ENCODE data around the gene PSMD6. TPM values are rescaled to one million over a fixed set of nuclear protein-coding genes. Genes with fewer than 3 reads are reported as not detected.

Gene PSMD6
- total RNA-seq, 2 donors from 2014 or later = 91.3 to 97.3 TPM

- Mint-ChIP-seq H3K27ac (peak overlapping the region; percentile 77), H3K27me3 (no peaks in the 10 kb centered on the region), H3K36me3 (ENCODE audit: low read depth) (peaks cover 13% of the 10 kb centered on the region), H3K4me1 (peaks cover 31% of the 10 kb centered on the region), H3K4me3 (no peak overlapping the region)
- peak; percentile 22 to 51 (median 31) for DNase-seq
- ATAC-seq = peak; percentile 86
- no peaks in the 10 kb centered on the region for H3K9me3 ChIP-seq (ENCODE audit: control insufficient read depth, low read length, poor library complexity, severe bottlenecking)
These were observed 29.6 kb downstream of the PSMD6 start for GRCh38 chr3:63993653-63994079.

GRCh38 chr3:63992516-63993209, 30.6 kb downstream of the PSMD6 start:
- no peaks in the 10 kb centered on the region for H3K27me3 Mint-ChIP-seq
- DNase-seq = no peak
- H3K4me3 Mint-ChIP-seq = no peak overlapping the region
- ATAC-seq = no peak
- H3K27ac Mint-ChIP-seq = peak overlapping the region; percentile 81
- H3K4me1 Mint-ChIP-seq = peaks cover 35% of the 10 kb centered on the region
- H3K36me3 Mint-ChIP-seq (ENCODE audit: low read depth) = peaks cover 13% of the 10 kb centered on the region
- H3K9me3 ChIP-seq (ENCODE audit: control insufficient read depth, low read length, poor library complexity, severe bottlenecking) = no peaks in the 10 kb centered on the region

- Mint-ChIP-seq H3K4me3 (peak overlapping the region; percentile 25), H3K36me3 (ENCODE audit: low read depth) (peaks cover 13% of the 10 kb centered on the region), H3K4me1 (peaks cover 32% of the 10 kb centered on the region)
These were observed 31.6 kb downstream of the PSMD6 start for GRCh38 chr3:63991666-63992065.

GRCh38 chr3:63990733-63991132, 32.6 kb downstream of the PSMD6 start:
- no peak for ATAC-seq
- peaks cover 35% of the 10 kb centered on the region for H3K4me1 Mint-ChIP-seq
- peak overlapping the region; percentile 81 for H3K27ac Mint-ChIP-seq
- H3K4me3 Mint-ChIP-seq = no peak overlapping the region
- no peak for DNase-seq
- H3K36me3 Mint-ChIP-seq (ENCODE audit: low read depth) = peaks cover 9% of the 10 kb centered on the region
- no peaks in the 10 kb centered on the region for H3K27me3 Mint-ChIP-seq
- no peaks in the 10 kb centered on the region for H3K9me3 ChIP-seq (ENCODE audit: control insufficient read depth, low read length, poor library complexity, severe bottlenecking)

More at GRCh38 chr3:63991666-63992065, 31.6 kb downstream of the PSMD6 start:
- Mint-ChIP-seq H3K27ac (peak overlapping the region; percentile 81), H3K27me3 (no peaks in the 10 kb centered on the region)
- no peaks in the 10 kb centered on the region for H3K9me3 ChIP-seq (ENCODE audit: control insufficient read depth, low read length, poor library complexity, severe bottlenecking)
- ATAC-seq (no peak), DNase-seq (no peak)

GRCh38 chr3:63990204-63990603, 33.1 kb downstream of the PSMD6 start:
- no peak for ATAC-seq
- peaks cover 37% of the 10 kb centered on the region for H3K4me1 Mint-ChIP-seq
- no peak for DNase-seq
- peaks cover 9% of the 10 kb centered on the region for H3K36me3 Mint-ChIP-seq (ENCODE audit: low read depth)
- H3K4me3 Mint-ChIP-seq = no peak overlapping the region
- no peaks in the 10 kb centered on the region for H3K27me3 Mint-ChIP-seq
- H3K9me3 ChIP-seq (ENCODE audit: control insufficient read depth, low read length, poor library complexity, severe bottlenecking) = no peaks in the 10 kb centered on the region
- peak overlapping the region; percentile 81 for H3K27ac Mint-ChIP-seq

DNA sequence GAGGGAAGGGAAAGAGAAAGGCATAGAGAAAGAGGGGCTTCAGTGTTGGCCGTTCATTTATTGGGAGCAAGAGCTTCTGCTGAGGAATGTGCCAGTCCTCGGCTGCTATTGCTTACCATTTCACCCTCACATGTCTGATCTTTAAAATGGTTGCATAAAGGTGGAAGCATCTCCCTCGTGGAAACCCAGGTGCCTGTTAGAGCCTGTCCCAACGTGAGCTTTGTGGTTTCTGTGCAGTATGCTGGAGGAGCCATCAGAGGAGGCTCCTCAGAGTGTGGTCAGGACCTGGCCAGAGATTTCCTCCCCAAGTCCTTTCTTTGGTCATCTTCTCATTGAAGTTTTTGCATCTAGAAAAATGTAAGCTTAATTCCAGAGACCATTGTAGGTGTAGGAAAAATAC, 34.4 kb downstream of the PSMD6 start:
- peaks cover 39% of the 10 kb centered on the region for H3K4me1 Mint-ChIP-seq
- no peak for ATAC-seq
- no peak overlapping the region for H3K4me3 Mint-ChIP-seq
- peaks cover 14% of the 10 kb centered on the region for H3K36me3 Mint-ChIP-seq (ENCODE audit: low read depth)
- no peaks in the 10 kb centered on the region for H3K27me3 Mint-ChIP-seq
- DNase-seq = no peak
- H3K9me3 ChIP-seq (ENCODE audit: control insufficient read depth, low read length, poor library complexity, severe bottlenecking) = no peaks in the 10 kb centered on the region
- H3K27ac Mint-ChIP-seq = peak overlapping the region; percentile 14

- DNase-seq (no peak), ATAC-seq (no peak)
- H3K27me3 Mint-ChIP-seq = no peaks in the 10 kb centered on the region
- H3K27ac Mint-ChIP-seq = peak overlapping the region; percentile 73
- H3K9me3 ChIP-seq (ENCODE audit: control insufficient read depth, low read length, poor library complexity, severe bottlenecking) = no peaks in the 10 kb centered on the region
- H3K4me3 Mint-ChIP-seq = no peak overlapping the region
- H3K36me3 Mint-ChIP-seq (ENCODE audit: low read depth) = peaks cover 17% of the 10 kb centered on the region
- peaks cover 43% of the 10 kb centered on the region for H3K4me1 Mint-ChIP-seq
These were observed 36.5 kb downstream of the PSMD6 start for GRCh38 chr3:63986831-63987230.

- DNase-seq = no peak
- Mint-ChIP-seq H3K4me1 (peaks cover 42% of the 10 kb centered on the region), H3K4me3 (no peak overlapping the region), H3K27me3 (no peaks in the 10 kb centered on the region), H3K27ac (peak overlapping the region; percentile 91), H3K36me3 (ENCODE audit: low read depth) (peaks cover 15% of the 10 kb centered on the region)
- H3K9me3 ChIP-seq (ENCODE audit: control insufficient read depth, low read length, poor library complexity, severe bottlenecking) = no peaks in the 10 kb centered on the region
- no peak for ATAC-seq
These were observed 37.1 kb downstream of the PSMD6 start for GRCh38 chr3:63986146-63986545.

- Mint-ChIP-seq H3K36me3 (ENCODE audit: low read depth) (peaks cover 15% of the 10 kb centered on the region), H3K4me3 (no peak overlapping the region), H3K4me1 (peaks cover 53% of the 10 kb centered on the region), H3K27ac (peak overlapping the region; percentile 91), H3K27me3 (no peaks in the 10 kb centered on the region)
- H3K9me3 ChIP-seq (ENCODE audit: control insufficient read depth, low read length, poor library complexity, severe bottlenecking) = no peaks in the 10 kb centered on the region
- no peak for ATAC-seq
- DNase-seq = no peak
These were observed 38.9 kb downstream of the PSMD6 start for GRCh38 chr3:63984391-63984790.

GRCh38 chr3:63981980-63982379, 41.3 kb downstream of the PSMD6 start:
- Mint-ChIP-seq H3K27ac (peak overlapping the region; percentile 91), H3K27me3 (no peaks in the 10 kb centered on the region), H3K4me1 (peaks cover 64% of the 10 kb centered on the region), H3K36me3 (ENCODE audit: low read depth) (peaks cover 15% of the 10 kb centered on the region), H3K4me3 (no peak overlapping the region)
- no peaks in the 10 kb centered on the region for H3K9me3 ChIP-seq (ENCODE audit: control insufficient read depth, low read length, poor library complexity, severe bottlenecking)
- ATAC-seq = no peak
- DNase-seq = no peak

- peak; percentile 8 for ATAC-seq
- peaks cover 14% of the 10 kb centered on the region for H3K36me3 Mint-ChIP-seq (ENCODE audit: low read depth)
- peaks cover 71% of the 10 kb centered on the region for H3K4me1 Mint-ChIP-seq
- DNase-seq = no peak
- H3K4me3 Mint-ChIP-seq = peak overlapping the region; percentile 95
- no peaks in the 10 kb centered on the region for H3K9me3 ChIP-seq (ENCODE audit: control insufficient read depth, low read length, poor library complexity, severe bottlenecking)
- peak overlapping the region; percentile 94 for H3K27ac Mint-ChIP-seq
- H3K27me3 Mint-ChIP-seq = no peaks in the 10 kb centered on the region
These were observed 42.3 kb downstream of the PSMD6 start for GRCh38 chr3:63980830-63981498.

- Mint-ChIP-seq H3K27me3 (no peaks in the 10 kb centered on the region), H3K36me3 (ENCODE audit: low read depth) (peaks cover 8% of the 10 kb centered on the region), H3K4me3 (peak overlapping the region; percentile 95), H3K4me1 (peaks cover 66% of the 10 kb centered on the region), H3K27ac (peak overlapping the region; percentile 94)
- ATAC-seq (no peak), DNase-seq (no peak)
- no peaks in the 10 kb centered on the region for H3K9me3 ChIP-seq (ENCODE audit: control insufficient read depth, low read length, poor library complexity, severe bottlenecking)
These were observed 43.3 kb downstream of the PSMD6 start for GRCh38 chr3:63980019-63980418.

DNA sequence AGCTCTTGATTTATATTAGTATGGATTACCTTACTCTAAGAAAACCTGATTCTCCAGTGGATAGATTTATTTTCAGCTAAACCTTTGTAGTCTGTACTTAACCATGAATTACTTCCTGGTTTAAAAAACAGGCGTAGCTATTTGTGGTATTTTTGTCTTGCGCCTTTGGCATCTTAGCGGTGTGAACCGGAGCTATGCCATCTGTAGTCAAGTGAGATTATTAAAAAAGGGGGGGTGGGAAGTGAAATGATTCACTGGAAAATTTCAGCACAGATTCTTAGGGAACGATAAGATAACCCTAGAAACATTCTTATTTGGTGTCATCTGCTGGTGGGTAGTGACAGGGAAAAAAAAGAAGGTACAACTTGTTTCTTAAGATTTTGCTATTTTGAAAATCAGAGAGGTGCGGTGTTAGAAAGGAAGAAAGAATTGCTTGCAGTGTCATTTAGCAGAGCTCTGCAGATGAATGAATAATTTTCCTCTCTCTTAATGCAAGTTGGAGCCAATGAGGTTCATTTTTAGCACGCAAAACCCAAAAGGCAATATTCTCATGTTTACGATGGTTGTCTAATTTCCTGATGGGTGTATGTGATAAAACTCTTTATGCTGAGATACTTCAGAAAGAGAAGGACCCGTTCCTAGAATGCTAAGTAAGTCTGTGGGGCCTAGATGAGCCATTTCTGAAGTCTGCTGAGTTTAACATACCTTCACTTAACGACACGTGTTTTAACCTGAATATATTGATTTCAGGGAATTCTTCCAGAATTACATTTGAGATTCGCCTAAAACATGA, 44.0 kb downstream of the PSMD6 start:
- H3K9me3 ChIP-seq (ENCODE audit: control insufficient read depth, low read length, poor library complexity, severe bottlenecking) = no peaks in the 10 kb centered on the region
- Mint-ChIP-seq H3K4me1 (peaks cover 67% of the 10 kb centered on the region), H3K36me3 (ENCODE audit: low read depth) (peaks cover 3% of the 10 kb centered on the region), H3K4me3 (peak overlapping the region; percentile 95), H3K27ac (peak overlapping the region; percentile 94), H3K27me3 (no peaks in the 10 kb centered on the region)
- DNase-seq (peak in 1 of 3 donors; percentile 23), ATAC-seq (peak; percentile 86)
